Gastrocnemius medialis (tissue), 4 donors: ENCODE data around the gene OGFRL1.

Experiments used
- POLR2A ChIP-seq, 2 donors: fragments of 450-650 bp; IDR thresholded peaks; one replicate each; pipeline ENCODE4 v1.6.1; 2017; ENCODE audit warnings: antibody characterized with exemption in 2 of 2, mild to moderate bottlenecking in 2 of 2, moderate library complexity in 2 of 2
- TF ChIP-seq, protein P1 (sequence below), 5 experiments: fragments of 450-650 bp in 3 of 5; fragments of 200-600 bp in 2 of 5; sonication (generic) in 2 of 5; IDR thresholded peaks in 4 of 5; conservative IDR thresholded peaks in 1 of 5; 1 replicate in 4 of 5; 2 replicates in 1 of 5; pipeline ENCODE4 v1.5.1; 2016 to 2019; ENCODE audit warnings: antibody characterized with exemption in 5 of 5, mild to moderate bottlenecking in 3 of 5, moderate library complexity in 3 of 5

DNA sequence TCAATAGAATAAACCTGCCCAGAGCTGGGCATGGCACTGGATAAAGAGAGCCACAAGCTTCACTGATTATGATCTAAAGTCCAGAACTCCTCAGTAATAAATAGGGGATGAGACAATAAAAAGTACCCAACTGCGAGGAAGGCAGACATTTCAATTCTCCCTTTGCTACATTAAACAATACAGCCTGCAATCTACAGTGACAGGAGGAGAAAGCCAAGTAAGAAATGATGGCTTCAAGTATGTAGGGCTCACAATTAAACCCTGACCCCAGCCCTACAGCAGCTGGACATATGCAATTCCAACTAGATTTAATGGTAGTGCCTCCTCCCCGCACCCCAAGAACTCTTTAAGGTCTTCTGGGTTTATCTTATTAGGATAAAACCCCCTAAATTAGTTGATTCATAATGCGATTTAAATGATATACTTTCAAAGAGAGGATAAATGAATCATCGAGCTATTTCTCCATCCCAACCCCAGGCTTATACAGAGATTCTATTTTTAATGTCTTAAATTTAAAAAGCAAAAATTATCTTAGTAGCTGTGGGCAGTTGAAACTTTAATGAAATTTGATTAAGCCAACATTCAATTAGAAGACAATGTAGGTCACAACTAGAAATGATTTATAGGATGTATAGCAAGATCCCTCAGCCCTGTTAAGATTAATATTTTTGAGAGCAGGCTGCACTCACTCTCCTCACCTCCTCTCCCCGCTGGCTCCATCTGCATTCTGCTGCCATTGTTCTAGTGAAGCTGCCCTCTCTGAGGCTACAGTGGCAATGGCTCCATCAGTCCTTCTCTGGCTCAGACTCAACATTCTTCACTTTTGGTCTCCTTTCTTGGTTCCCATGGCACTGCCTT lies 57.1 kb downstream of the OGFRL1 start:
- TF ChIP-seq POLR2A (IDR thresholded peaks at IDR 0.05), result no peak
- TF ChIP-seq, protein P1, sequence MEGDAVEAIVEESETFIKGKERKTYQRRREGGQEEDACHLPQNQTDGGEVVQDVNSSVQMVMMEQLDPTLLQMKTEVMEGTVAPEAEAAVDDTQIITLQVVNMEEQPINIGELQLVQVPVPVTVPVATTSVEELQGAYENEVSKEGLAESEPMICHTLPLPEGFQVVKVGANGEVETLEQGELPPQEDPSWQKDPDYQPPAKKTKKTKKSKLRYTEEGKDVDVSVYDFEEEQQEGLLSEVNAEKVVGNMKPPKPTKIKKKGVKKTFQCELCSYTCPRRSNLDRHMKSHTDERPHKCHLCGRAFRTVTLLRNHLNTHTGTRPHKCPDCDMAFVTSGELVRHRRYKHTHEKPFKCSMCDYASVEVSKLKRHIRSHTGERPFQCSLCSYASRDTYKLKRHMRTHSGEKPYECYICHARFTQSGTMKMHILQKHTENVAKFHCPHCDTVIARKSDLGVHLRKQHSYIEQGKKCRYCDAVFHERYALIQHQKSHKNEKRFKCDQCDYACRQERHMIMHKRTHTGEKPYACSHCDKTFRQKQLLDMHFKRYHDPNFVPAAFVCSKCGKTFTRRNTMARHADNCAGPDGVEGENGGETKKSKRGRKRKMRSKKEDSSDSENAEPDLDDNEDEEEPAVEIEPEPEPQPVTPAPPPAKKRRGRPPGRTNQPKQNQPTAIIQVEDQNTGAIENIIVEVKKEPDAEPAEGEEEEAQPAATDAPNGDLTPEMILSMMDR (IDR thresholded peaks at IDR 0.05 in 4 of 5, conservative IDR thresholded peaks at IDR 0.05 in 1 of 5), result no peak
